ENCODE data around the gene ATP13A4. TPM values are rescaled to one million over a fixed set of nuclear protein-coding genes. Genes with fewer than 3 reads are reported as not detected.

ATP13A4 gene
- total and polyA plus RNA-seq, 4 donors, result 0.23 to 2.7 (median 0.50) TPM

DNA sequence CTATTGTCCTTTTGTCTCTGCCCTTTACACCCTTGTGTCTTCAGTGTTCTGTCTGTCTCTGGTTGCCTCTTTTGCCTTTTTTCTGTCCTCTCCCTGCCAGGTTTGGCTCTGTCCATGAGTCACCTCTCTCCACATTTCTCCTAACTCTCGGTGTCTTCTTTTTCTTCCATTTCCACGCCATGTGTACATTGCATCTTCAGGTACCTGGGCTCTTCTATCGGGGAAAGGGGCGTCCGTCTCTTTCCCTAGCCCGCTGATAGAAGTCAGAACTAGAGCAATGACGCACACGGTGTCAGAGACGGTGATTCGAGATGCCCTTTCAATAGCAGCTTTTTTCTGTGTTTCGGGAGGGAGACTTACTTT is 39.0 kb upstream of the ATP13A4 start:
- Histone ChIP-seq H3K4me3 (ENCODE audit: low read depth in 1 of 3, low read length in 3 of 3) (peak overlapping the region; percentile 83 to 97 (median 88)), H3K4me1 (ENCODE audit: control insufficient read depth in 4 of 4, insufficient read depth in 4 of 4, low read length in 3 of 4) (peaks cover 0 to 20% (median 18%) of the 10 kb centered on the region in 4 donors), H3K27me3 (ENCODE audit: control insufficient read depth in 4 of 4, insufficient read depth in 4 of 4, low read length in 3 of 4) (no peaks in the 10 kb centered on the region), H3K9ac (ENCODE audit: low read depth in 1 of 2, low read length in 2 of 2) (peak overlapping the region; percentile 76 to 92), H3K36me3 (ENCODE audit: control insufficient read depth in 4 of 4, insufficient read depth in 3 of 4, low read depth in 1 of 4, low read length in 3 of 4) (no peaks in the 10 kb centered on the region), H3K9me3 (ENCODE audit: control insufficient read depth in 4 of 4, low read length in 3 of 4) (no peaks in the 10 kb centered on the region), H3K27ac (ENCODE audit: low read depth in 1 of 2, low read length in 2 of 2) (peak overlapping the region; percentile 83 to 91)
- TF ChIP-seq ZBTB33 (IDR thresholded peaks at IDR 0.05) (no peak), YY1 (IDR thresholded peaks at IDR 0.05) (no peak)
- DNase-seq (ENCODE audit: low spot score), result no peak
- WGBS, result under 1% methylated on average over 11 of the region's 11 CpGs

GRCh38 chr3:193592841-193593667 is 38.4 kb upstream of the ATP13A4 start, which contains the start of gene OPA1:
Gene OPA1 (plus strand): TSS chr3:193593208. CDS start chr3:193593378, 170 bp downstream.
- no peaks in the 10 kb centered on the region for H3K36me3 ChIP-seq (ENCODE audit: control insufficient read depth in 4 of 4, insufficient read depth in 3 of 4, low read depth in 1 of 4, low read length in 3 of 4)
- H3K4me1 ChIP-seq (ENCODE audit: control insufficient read depth in 4 of 4, insufficient read depth in 4 of 4, low read length in 3 of 4), result peaks cover 0 to 20% (median 18%) of the 10 kb centered on the region in 4 donors
- TF ChIP-seq TAF1 (conservative IDR thresholded peaks at IDR 0.05), result no peak
- TF ChIP-seq RXRA (IDR thresholded peaks at IDR 0.05), result peak; percentile 63 to 75
- peak; percentile 35 to 44 for TF ChIP-seq HNF4A (conservative IDR thresholded peaks at IDR 0.05)
- peak; percentile 46 for TF ChIP-seq NR2F2 (IDR thresholded peaks at IDR 0.05)
- TF ChIP-seq, protein P1, sequence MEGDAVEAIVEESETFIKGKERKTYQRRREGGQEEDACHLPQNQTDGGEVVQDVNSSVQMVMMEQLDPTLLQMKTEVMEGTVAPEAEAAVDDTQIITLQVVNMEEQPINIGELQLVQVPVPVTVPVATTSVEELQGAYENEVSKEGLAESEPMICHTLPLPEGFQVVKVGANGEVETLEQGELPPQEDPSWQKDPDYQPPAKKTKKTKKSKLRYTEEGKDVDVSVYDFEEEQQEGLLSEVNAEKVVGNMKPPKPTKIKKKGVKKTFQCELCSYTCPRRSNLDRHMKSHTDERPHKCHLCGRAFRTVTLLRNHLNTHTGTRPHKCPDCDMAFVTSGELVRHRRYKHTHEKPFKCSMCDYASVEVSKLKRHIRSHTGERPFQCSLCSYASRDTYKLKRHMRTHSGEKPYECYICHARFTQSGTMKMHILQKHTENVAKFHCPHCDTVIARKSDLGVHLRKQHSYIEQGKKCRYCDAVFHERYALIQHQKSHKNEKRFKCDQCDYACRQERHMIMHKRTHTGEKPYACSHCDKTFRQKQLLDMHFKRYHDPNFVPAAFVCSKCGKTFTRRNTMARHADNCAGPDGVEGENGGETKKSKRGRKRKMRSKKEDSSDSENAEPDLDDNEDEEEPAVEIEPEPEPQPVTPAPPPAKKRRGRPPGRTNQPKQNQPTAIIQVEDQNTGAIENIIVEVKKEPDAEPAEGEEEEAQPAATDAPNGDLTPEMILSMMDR (IDR thresholded peaks at IDR 0.05; ENCODE audit: low read depth, low read length, missing input control), result peak; percentile 21
- TF ChIP-seq YY1 (IDR thresholded peaks at IDR 0.05), result peak; percentile 97
- TF ChIP-seq, protein P2, sequence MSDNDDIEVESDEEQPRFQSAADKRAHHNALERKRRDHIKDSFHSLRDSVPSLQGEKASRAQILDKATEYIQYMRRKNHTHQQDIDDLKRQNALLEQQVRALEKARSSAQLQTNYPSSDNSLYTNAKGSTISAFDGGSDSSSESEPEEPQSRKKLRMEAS (IDR thresholded peaks at IDR 0.05), result peak; percentile 84
- TF ChIP-seq SP1 (IDR thresholded peaks at IDR 0.05), result peak; percentile 86
- peak; percentile 79 to 82 for TF ChIP-seq EGR1 (IDR thresholded peaks at IDR 0.05; ENCODE audit: low read depth in 2 of 2)
- peak; percentile 57 to 94 for TF ChIP-seq GABPA (IDR thresholded peaks at IDR 0.05 in 1 of 2, conservative IDR thresholded peaks at IDR 0.05 in 1 of 2)
- TF ChIP-seq FOXA2 (IDR thresholded peaks at IDR 0.05), result peak; percentile 28
- peak; percentile 46 to 50 for TF ChIP-seq RAD21 (IDR thresholded peaks at IDR 0.05)
- peak; percentile 97 for TF ChIP-seq ZBTB33 (IDR thresholded peaks at IDR 0.05)
- no peak for TF ChIP-seq HNF4G (IDR thresholded peaks at IDR 0.05)
- TF ChIP-seq, protein P3, sequence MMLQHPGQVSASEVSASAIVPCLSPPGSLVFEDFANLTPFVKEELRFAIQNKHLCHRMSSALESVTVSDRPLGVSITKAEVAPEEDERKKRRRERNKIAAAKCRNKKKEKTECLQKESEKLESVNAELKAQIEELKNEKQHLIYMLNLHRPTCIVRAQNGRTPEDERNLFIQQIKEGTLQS (IDR thresholded peaks at IDR 0.05), result peak; percentile 65
- TF ChIP-seq, protein P4, sequence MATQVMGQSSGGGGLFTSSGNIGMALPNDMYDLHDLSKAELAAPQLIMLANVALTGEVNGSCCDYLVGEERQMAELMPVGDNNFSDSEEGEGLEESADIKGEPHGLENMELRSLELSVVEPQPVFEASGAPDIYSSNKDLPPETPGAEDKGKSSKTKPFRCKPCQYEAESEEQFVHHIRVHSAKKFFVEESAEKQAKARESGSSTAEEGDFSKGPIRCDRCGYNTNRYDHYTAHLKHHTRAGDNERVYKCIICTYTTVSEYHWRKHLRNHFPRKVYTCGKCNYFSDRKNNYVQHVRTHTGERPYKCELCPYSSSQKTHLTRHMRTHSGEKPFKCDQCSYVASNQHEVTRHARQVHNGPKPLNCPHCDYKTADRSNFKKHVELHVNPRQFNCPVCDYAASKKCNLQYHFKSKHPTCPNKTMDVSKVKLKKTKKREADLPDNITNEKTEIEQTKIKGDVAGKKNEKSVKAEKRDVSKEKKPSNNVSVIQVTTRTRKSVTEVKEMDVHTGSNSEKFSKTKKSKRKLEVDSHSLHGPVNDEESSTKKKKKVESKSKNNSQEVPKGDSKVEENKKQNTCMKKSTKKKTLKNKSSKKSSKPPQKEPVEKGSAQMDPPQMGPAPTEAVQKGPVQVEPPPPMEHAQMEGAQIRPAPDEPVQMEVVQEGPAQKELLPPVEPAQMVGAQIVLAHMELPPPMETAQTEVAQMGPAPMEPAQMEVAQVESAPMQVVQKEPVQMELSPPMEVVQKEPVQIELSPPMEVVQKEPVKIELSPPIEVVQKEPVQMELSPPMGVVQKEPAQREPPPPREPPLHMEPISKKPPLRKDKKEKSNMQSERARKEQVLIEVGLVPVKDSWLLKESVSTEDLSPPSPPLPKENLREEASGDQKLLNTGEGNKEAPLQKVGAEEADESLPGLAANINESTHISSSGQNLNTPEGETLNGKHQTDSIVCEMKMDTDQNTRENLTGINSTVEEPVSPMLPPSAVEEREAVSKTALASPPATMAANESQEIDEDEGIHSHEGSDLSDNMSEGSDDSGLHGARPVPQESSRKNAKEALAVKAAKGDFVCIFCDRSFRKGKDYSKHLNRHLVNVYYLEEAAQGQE (IDR thresholded peaks at IDR 0.05), result peak; percentile 81
- TF ChIP-seq FOXA1 (IDR thresholded peaks at IDR 0.05), result no peak
- TF ChIP-seq JUND (IDR thresholded peaks at IDR 0.05), result peak; percentile 55 to 68
- peak within 1 kb of the TSS; percentile 83 to 97 (median 88) for H3K4me3 ChIP-seq (ENCODE audit: low read depth in 1 of 3, low read length in 3 of 3)
- H3K27me3 ChIP-seq (ENCODE audit: control insufficient read depth in 4 of 4, insufficient read depth in 4 of 4, low read length in 3 of 4), result no peaks in the 10 kb centered on the region
- DNase-seq (ENCODE audit: low spot score), result peak; percentile 92
- no peaks in the 10 kb centered on the region for H3K9me3 ChIP-seq (ENCODE audit: control insufficient read depth in 4 of 4, low read length in 3 of 4)
- H3K27ac ChIP-seq (ENCODE audit: low read depth in 1 of 2, low read length in 2 of 2), result peak within 1 kb of the TSS; percentile 83 to 91
- peak within 1 kb of the TSS; percentile 76 to 92 for H3K9ac ChIP-seq (ENCODE audit: low read depth in 1 of 2, low read length in 2 of 2)
- WGBS, result 1% methylated on average over 55 of the region's 55 CpGs
